NT2/D1 (cell line): Measurements from ENCODE around the gene VPS37C.

ENCODE experiments used
- DNase-seq: peaks from one replicate; pipeline ENCODE4 v3.0.0-alpha.2; 2011; ENCODE audit warnings: low read depth, low spot score
- H3K27me3 ChIP-seq: 2 replicates; pipeline ENCODE4 v1.6.0; 2011; ENCODE audit warnings: mild to moderate bottlenecking; ENCODE audit not compliant: insufficient read length, insufficient read depth
- H3K36me3 ChIP-seq: 2 replicates; pipeline ENCODE4 v1.6.1; 2011; ENCODE audit warnings: mild to moderate bottlenecking, low read length, mixed read lengths; ENCODE audit not compliant: insufficient read depth, insufficient read length
- H3K4me1 ChIP-seq: 2 replicates; pipeline ENCODE4 v1.5.1; 2011; ENCODE audit not compliant: insufficient read depth, insufficient read length
- H3K4me3 ChIP-seq: 2 replicates; pipeline ENCODE4 v1.5.1; 2011; ENCODE audit warnings: low read depth; ENCODE audit not compliant: insufficient read length
- H3K9ac ChIP-seq: 2 replicates; pipeline ENCODE4 v1.6.0; 2011; ENCODE audit warnings: low read depth; ENCODE audit not compliant: insufficient read length
- H3K9me3 ChIP-seq: 2 replicates; pipeline ENCODE4 v1.5.1; 2011; ENCODE audit warnings: mild to moderate bottlenecking, low read length; ENCODE audit not compliant: insufficient read depth
- SUZ12 ChIP-seq: IDR thresholded peaks from 2 replicates; pipeline ENCODE4 v1.6.1; 2011; ENCODE audit not compliant: insufficient read length, insufficient read depth; ENCODE audit errors: extremely low read depth
- YY1 ChIP-seq: IDR thresholded peaks from 2 replicates; pipeline ENCODE4 v1.6.1; 2011; ENCODE audit not compliant: insufficient read length, insufficient read depth
- ZNF274 ChIP-seq: IDR thresholded peaks from 2 replicates; pipeline ENCODE4 v1.6.1; 2011; ENCODE audit warnings: mild to moderate bottlenecking, low read depth, low read length

VPS37C gene

GRCh38 chr11:61118406-61118805 is 42.8 kb downstream of the VPS37C start:
- no peak for TF ChIP-seq SUZ12
- TF ChIP-seq YY1 = no peak
- no peak for TF ChIP-seq ZNF274
- Histone ChIP-seq H3K9ac (no peak overlapping the region), H3K9me3 (no peaks in the 10 kb centered on the region), H3K36me3 (no peaks in the 10 kb centered on the region), H3K4me3 (no peak overlapping the region), H3K4me1 (peaks cover 9% of the 10 kb centered on the region), H3K27me3 (no peaks in the 10 kb centered on the region)
- DNase-seq = no peak

- Histone ChIP-seq H3K27me3 (no peaks in the 10 kb centered on the region), H3K9me3 (no peaks in the 10 kb centered on the region), H3K9ac (no peak overlapping the region), H3K4me1 (peaks cover 9% of the 10 kb centered on the region), H3K4me3 (no peak overlapping the region), H3K36me3 (no peaks in the 10 kb centered on the region)
- DNase-seq = no peak
- no peak for TF ChIP-seq ZNF274
- no peak for TF ChIP-seq YY1
- TF ChIP-seq SUZ12 = no peak
These were observed 43.2 kb downstream of the VPS37C start for GRCh38 chr11:61118004-61118403.

- DNase-seq = no peak
- Histone ChIP-seq H3K4me1 (peaks cover 9% of the 10 kb centered on the region), H3K36me3 (no peaks in the 10 kb centered on the region), H3K27me3 (no peaks in the 10 kb centered on the region), H3K9me3 (no peaks in the 10 kb centered on the region), H3K9ac (no peak overlapping the region), H3K4me3 (no peak overlapping the region)
- TF ChIP-seq ZNF274 = no peak
These were observed 44.1 kb downstream of the VPS37C start for GRCh38 chr11:61117168-61117520.

GRCh38 chr11:61116426-61117167 is 44.6 kb downstream of the VPS37C start:
- no peak overlapping the region for H3K4me3 ChIP-seq
- DNase-seq = no peak
- no peak overlapping the region for H3K9ac ChIP-seq
- no peak for TF ChIP-seq SUZ12
- no peak for TF ChIP-seq ZNF274
- TF ChIP-seq YY1 = no peak
- no peaks in the 10 kb centered on the region for H3K27me3 ChIP-seq
- peaks cover 9% of the 10 kb centered on the region for H3K4me1 ChIP-seq
- no peaks in the 10 kb centered on the region for H3K36me3 ChIP-seq
- H3K9me3 ChIP-seq = no peaks in the 10 kb centered on the region

- H3K9me3 ChIP-seq = no peaks in the 10 kb centered on the region
- no peak for TF ChIP-seq ZNF274
- no peak for TF ChIP-seq YY1
- TF ChIP-seq SUZ12 = no peak
- peaks cover under 1% of the 10 kb centered on the region for H3K4me1 ChIP-seq
- H3K27me3 ChIP-seq = no peaks in the 10 kb centered on the region
- H3K9ac ChIP-seq = no peak overlapping the region
- H3K4me3 ChIP-seq = no peak overlapping the region
- H3K36me3 ChIP-seq = no peaks in the 10 kb centered on the region
- DNase-seq = no peak
These were observed 45.6 kb downstream of the VPS37C start for GRCh38 chr11:61115498-61116224.

- DNase-seq = no peak
- no peaks in the 10 kb centered on the region for H3K36me3 ChIP-seq
- H3K9ac ChIP-seq = no peak overlapping the region
- no peak for TF ChIP-seq ZNF274
- no peaks in the 10 kb centered on the region for H3K4me1 ChIP-seq
- H3K9me3 ChIP-seq = no peaks in the 10 kb centered on the region
- H3K27me3 ChIP-seq = no peaks in the 10 kb centered on the region
- H3K4me3 ChIP-seq = no peak overlapping the region
These were observed 46.3 kb downstream of the VPS37C start for GRCh38 chr11:61114913-61115312.

- DNase-seq = no peak
- Histone ChIP-seq H3K36me3 (no peaks in the 10 kb centered on the region), H3K9me3 (no peaks in the 10 kb centered on the region), H3K4me3 (no peak overlapping the region), H3K9ac (no peak overlapping the region), H3K27me3 (no peaks in the 10 kb centered on the region), H3K4me1 (no peaks in the 10 kb centered on the region)
- no peak for TF ChIP-seq ZNF274
- TF ChIP-seq YY1 = no peak
- no peak for TF ChIP-seq SUZ12
These were observed 48.0 kb downstream of the VPS37C start for GRCh38 chr11:61113201-61113600.
